A549 (cell line): Measurements from ENCODE around the gene NCLN.

Experiments used
- BHLHE40 ChIP-seq: IDR thresholded peaks from 2 replicates; pipeline ENCODE4 v1.6.1; 2012; ENCODE audit warnings: low read depth, low read length, inconsistent platforms
- CHD2 ChIP-seq: fragments of 150-350 bp; IDR thresholded peaks from 2 replicates; pipeline ENCODE4 v1.6.1; 2014; ENCODE audit warnings: low read length; ENCODE audit not compliant: partially characterized antibody
- HEYL ChIP-seq: fragments of 250-450 bp; sonication (Bioruptor Pico); IDR thresholded peaks from 2 replicates; pipeline ENCODE4 v1.8.0; 2021; ENCODE audit warnings: mild to moderate bottlenecking, moderate library complexity
- POLR2A ChIP-seq: IDR thresholded peaks from 2 replicates; pipeline ENCODE4 v1.6.1; 2012; ENCODE audit warnings: mild to moderate bottlenecking, low read length
- TFCP2L1 ChIP-seq: fragments of 250-450 bp; sonication (Bioruptor Pico); IDR thresholded peaks from 2 replicates; pipeline ENCODE4 v1.5.0; 2021; ENCODE audit warnings: mild to moderate bottlenecking
- TF ChIP-seq, protein P1 (sequence below): fragments of >200 bp; sonication (Bioruptor Twin); formaldehyde crosslinking; IDR thresholded peaks from 3 replicates; pipeline ENCODE4 v1.5.1; 2016
- TF ChIP-seq, protein P2 (sequence below): IDR thresholded peaks from 2 replicates; pipeline ENCODE4 v1.6.1; 2012

DNA sequence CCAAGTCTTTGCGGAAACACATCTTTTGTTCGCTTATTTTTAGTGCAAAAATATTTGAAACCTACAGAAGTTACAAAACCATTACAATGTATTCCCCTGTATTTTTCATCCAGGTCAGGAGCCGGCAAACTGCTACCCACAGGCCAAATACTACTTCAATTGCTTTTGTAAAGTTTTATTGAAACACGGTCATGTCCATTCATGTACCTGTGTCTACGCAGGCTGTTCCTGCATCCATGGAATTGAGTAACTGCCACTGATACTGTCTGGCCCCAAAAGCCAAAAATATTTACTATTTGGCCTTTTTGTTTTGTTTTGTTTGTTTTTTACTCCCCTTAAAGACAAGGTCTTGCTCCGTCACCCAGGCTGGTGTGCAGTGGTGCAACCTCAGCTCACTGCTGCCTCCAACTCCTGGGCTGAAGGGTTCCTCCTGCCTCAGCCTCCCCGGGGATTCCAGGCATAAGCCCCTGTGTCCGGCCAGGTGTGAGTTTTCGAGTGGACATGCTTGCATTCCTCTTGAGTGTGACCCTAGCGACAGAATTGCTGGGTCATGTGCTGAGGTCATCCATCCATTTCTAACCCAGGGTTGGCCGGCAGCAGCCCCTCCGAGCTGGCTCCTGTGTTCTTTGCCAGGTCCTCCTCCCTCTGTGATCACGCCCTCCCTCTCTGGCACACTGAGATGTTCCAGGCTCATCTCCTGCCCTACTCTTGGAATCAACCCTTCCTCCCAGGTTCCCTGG, 18.0 kb upstream of the NCLN start:
- no peak for TF ChIP-seq TFCP2L1 (CRISPR knock-in tag)
- TF ChIP-seq HEYL (CRISPR knock-in tag), result no peak
- TF ChIP-seq, protein P1, sequence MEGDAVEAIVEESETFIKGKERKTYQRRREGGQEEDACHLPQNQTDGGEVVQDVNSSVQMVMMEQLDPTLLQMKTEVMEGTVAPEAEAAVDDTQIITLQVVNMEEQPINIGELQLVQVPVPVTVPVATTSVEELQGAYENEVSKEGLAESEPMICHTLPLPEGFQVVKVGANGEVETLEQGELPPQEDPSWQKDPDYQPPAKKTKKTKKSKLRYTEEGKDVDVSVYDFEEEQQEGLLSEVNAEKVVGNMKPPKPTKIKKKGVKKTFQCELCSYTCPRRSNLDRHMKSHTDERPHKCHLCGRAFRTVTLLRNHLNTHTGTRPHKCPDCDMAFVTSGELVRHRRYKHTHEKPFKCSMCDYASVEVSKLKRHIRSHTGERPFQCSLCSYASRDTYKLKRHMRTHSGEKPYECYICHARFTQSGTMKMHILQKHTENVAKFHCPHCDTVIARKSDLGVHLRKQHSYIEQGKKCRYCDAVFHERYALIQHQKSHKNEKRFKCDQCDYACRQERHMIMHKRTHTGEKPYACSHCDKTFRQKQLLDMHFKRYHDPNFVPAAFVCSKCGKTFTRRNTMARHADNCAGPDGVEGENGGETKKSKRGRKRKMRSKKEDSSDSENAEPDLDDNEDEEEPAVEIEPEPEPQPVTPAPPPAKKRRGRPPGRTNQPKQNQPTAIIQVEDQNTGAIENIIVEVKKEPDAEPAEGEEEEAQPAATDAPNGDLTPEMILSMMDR, result no peak
- TF ChIP-seq CHD2, result no peak
- TF ChIP-seq BHLHE40, result no peak
- no peak for TF ChIP-seq POLR2A
- TF ChIP-seq, protein P2, sequence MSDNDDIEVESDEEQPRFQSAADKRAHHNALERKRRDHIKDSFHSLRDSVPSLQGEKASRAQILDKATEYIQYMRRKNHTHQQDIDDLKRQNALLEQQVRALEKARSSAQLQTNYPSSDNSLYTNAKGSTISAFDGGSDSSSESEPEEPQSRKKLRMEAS, result no peak
